NOMO-1 (cell line): ENCODE data around the gene P4HB.
A peak's percentile ranks its signal among the peaks of the same experiment; 100 is the strongest.

Source experiments
- DNase-seq, 2 experiments: peaks; one replicate each; lab custom pipeline; 2025; ENCODE audit not compliant: unreplicated experiment in 2 of 2; lab: John Stamatoyannopoulos, UW

The P4HB gene

DNA sequence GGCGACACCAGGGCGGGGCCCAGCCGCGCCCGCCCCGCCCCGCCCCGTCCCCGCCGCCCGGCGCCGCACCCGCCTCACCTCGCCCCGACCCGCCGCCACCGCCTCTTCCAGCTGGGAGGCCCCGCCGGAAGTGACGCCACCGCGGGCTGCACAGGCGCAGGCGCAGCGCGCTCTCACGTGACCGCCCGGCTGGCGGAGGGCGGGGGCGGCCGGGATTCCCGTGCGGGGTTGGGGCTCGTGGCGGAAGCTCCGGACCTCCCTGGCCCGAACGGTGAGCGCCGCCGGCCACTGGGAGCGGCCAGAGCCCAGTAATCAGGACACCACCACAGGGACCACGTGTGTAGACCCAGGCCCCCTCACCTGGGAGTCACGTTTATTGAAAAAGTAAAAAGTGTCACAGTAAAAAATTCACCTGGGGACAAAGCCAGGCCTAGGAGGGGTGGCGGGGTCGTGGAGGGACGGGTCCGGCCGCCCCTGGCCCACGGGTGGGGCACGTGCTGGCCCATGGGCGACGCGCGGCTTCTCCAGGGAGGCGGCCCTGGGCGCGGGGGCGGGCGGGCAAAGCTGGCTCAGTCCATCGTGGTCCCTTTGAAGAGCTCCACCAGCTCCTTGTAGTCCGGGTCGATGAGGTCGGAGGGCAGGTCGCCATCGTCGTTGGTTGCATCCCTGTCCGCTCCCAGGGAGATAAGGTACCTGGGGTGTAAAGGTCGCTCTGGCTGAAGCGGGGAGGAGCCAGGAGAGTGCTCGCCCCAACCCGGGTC, 27.0 kb downstream of the P4HB start, which contains the start of gene MCRIP1:
TSS of gene MCRIP1 (minus strand) at position 132 of the 761 bp plus-strand sequence. CDS start 8,785 bp downstream, outside the sequence.
- peak; percentile 92 to 96 for DNase-seq

DNA sequence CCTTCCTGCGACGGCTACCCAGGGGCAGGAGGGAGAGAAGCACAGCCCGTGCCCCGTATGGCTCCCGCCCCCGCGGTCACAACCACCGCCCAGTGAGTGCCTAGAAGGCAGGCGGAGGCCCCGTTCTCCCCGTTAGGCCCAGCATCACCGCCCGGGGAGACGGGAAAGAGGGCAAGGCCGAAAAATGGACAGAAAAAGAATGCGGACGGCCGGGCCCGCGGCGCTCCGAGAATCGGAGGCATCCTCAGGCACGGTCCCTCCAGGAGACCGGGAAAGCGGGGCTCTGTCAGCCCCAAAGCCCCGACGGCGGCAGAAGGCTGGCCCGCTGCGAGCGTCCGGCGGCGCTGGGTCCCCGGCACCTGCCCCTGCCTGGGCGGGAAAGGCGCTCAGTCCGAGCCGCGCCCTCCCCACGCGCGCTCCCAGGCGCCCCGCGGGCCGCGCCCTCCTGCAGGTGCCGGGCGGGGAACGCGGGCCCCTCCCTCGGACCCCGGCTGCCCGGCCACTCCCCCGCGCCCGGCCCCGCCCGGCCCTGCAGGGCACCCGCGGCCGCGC, 27.7 kb downstream of the P4HB start:
- DNase-seq, result peak; percentile 57 to 91

DNA sequence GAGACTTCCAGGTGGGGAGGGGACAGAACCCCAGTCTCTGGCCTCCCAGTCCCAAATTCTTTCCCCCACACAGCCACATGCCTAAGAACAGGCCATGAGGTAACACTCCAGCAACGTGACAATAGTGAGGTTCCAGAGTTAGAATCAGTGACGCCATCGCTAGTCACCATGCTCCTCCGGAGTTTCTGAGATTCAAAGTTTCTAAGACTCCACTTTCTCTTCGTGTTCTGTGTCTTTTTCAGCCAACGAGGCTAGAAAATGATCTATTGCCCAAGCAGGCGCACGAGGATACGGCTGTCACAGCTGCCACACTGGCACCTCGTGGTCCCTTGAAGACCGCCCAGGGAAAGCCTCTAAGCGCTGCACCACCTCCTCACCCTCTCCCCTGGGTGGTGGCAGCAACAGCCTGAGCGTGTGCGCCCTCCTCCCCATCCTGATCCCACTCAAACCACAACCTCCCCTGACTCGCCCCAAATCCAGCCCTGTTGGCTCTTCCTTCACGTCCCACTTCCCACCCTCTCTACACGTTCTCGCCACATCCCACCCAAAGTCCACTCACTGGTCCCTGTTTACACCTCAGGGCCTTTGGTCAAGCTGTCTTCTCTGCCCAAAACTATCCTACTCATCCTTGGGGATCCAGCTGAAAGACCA, 28.3 kb downstream of the P4HB start:
- peak; percentile 58 to 70 for DNase-seq

DNA sequence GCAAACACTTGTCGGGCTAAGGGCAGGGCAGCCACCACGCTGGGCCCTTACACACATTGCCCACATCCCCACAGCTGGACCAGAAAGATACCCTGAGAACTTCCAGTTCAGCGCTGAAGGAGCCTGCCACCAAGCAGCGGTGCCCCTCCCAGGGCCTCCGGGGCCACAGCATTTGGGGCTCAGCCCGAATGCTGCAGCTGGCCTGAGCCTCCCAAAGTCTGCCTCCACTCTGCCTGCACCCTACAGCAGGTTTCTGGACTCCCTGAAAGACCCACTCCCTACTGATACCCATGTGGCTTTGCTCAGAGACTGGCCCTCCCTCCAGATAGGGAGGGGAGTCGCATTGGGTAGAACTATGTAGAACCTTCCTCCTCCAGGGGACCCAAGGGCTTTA, 28.8 kb downstream of the P4HB start:
- DNase-seq, result no peak

DNA sequence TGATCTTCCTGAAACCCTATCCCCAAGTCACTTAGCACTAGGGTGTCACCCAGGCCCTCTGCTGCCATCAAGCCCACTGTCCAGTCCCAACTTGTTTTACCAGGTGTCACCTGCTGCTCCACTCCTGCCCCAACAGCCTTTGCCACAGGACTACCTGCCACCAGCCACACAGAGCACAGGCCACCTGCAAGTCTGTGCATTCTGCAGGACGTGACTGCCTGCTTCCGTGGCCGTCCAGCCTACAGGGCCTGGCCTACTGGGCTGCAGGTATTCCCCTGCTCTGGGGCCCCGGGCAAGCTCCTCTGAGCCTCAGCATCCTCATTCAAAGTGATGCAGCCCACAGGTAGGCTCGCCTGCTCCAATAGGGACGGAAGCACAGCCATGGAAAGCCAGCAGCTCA, 30.5 kb downstream of the P4HB start:
- DNase-seq, result no peak

DNA sequence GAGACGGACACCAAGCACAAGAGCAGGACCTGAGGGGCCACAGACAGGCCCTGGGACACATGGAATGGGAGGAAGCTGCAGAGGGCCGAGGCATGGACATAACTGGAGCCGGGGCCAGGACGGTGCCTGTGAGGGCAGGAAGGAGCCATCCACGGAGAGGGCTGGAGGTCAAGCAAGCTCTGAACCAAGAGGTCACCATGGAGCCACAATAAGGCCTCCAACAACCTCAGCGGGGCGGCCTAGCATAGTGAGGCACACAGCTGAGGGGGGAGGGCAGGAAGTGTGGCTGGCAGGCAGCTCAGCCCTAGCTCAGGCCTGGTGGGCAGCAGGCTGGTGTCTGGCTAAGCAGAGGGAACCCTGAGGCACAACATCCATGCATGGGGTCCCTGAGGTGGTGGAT, 31.7 kb downstream of the P4HB start:
- no peak for DNase-seq

DNA sequence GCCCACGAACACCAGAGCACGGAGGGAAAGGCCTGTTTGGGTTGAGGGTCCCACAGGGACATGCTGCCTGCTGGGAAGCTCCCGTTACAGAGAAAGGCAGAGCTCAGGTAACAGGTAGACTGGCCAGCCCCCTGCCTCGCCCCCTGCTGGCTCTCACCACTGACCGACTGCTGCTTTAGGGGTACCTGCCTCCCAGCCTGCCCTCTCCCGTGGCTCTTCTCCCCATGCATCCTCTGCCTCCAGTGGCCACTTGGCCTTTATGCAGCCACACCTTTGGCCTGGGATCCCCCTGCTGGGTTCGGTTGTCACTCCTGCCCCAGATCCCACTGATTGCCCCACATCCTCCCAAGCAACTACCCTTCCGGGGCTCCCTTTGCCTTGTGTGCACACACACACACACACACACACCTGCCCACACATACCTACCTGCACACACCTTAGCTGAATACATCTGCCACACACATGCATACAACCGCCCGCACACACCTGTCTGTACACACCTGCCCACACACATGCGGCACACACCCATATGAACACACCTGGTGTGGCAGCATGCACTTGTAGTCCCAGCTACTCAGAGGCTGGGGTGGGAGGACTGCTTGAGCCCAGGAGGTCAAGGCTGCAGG, 34.4 kb downstream of the P4HB start:
- no peak for DNase-seq

DNA sequence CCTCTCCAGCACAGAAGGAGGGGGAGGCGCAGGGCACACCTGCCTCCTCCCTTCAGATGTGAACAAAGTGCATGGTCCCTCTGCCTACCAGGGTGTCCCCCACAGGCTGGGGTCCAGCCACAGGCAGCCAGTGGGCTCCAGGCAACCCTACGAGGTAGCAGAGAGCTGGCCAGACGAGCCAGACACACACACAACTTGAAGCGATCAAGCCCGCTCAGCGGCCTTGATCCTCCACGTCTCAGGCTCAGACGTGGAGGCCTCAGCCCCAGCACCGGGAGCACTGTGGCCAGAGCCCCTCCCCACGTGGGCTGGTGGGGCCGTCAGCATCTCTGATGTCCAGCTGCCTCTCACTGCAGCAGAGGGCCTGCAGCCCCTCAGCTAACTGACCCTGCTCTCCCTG, 35.7 kb downstream of the P4HB start:
- no peak for DNase-seq

DNA sequence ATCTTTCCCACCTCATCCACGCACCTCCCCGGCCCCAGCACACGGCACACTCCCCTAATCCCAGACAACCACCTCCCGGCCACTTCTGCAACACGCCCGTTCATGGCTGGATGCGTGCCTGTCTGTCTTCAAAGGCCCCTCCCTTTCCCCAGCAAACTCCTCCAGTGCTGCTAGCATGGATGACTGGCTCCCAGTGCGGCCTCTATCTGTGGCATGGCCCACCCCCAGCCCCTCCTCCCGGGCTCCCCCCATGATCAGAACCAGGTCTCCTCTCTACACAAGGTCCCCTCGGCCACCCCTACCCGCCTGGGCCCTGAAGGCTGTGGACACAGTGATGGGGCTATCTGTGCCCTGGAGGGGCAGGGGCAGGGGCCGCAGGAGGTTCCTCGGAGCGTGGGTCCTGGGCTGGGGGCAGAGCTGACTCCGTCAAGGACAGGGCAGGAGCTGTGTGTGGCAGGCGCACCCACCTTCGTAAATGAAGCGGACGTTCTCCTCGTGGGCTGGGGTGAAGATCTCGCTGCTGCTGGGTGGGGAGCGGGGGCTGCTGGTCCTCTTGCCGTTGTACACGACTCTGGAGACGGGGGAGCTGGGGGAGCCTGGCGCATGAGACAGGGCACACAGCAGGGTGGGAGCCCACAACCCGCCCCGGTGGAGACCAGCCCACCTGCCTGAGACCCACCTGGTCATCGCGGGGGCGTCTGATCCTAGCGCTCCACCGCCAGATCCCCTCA, 36.4 kb downstream of the P4HB start:
- no peak for DNase-seq

DNA sequence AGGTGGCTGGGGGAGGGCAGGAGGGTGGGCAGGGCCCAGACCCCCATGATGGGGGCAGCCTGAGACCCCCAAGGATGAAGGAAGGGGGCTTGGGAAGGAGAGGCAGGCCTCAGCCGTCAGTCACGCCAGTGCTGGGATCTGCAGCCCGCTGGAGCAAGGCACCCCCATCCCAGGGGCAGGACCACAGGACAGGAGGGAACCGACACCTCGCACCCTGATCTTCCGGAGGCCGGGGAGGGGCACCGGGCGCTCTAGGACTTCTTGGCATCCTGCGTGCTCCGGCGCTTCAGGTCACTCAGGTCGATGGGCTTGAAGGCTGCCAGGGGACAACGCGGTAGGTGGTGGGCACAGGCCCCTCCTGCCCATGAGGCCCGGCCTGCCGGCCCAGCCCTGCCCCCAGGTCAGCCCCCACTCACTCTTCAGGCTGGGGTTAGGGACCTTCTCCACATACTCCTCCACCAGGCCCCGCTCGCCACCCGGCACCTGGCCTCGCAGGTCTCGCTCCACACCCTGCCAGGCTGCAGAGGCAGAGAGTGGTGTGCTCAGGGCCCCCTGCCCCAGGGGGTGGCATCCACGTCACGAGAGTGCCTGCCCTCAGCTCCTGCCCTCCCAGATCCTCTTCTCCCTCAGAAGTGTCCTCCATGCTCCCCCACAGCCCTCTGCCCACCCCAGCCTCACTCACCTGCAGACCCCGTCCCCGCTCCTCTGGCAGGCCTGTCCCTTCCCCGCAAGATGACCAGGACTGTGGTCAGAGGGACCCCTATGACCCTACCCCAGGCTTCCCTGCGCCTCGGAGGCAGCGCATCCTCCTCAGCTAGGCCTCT, 37.1 kb downstream of the P4HB start:
- no peak for DNase-seq

DNA sequence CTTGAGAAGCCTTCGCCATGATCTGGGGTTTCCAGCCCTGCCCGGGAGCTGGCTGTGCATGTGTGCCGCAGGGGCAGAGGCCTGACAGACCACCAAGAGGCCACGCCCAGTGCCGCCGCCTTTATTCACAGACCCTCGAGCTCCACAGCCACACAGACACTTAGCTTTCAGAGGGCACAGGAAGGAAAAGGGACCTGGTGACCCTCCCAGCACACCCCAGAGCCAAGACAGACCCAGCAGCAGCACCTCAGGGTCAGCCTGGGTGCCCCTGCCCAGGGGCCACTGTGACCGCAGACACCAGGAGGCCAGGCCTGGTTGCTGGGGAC, 38.1 kb downstream of the P4HB start:
- no peak for DNase-seq

DNA sequence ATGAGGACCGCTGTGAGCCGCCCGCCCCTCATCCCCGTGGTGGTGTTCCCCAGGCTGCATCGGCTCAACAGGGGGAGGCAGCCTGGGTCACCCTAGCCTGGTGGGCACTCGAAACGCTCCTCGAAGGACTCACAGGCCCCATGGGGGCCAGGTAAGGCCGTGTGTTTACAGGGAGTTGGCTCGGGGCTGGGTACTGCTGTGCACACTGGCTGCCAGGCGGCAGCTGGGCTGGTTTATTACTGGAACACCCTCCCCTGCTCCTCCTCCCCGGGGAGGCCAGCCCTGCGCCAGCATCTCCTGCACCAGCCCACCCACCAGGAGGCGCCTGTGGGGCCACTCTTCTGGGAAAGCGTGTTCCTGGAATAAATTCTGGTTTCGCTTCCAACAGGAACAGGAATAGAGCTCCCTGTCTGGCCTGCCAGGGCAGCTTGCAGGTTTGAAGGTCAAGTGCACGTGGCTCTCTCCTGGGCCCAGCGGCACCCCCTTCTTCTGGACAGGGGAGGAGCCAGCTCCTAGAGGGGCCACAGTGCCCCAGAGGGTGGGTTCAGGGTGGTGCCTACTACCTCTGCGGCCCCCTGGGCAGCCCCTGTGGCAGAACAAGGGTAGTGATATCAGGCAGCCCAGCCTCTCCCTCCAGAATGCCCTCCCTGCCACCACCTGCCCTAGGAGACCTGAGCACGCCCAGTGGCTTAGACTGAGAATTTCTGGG, 38.6 kb downstream of the P4HB start:
- DNase-seq, result peak; percentile 24 to 32

DNA sequence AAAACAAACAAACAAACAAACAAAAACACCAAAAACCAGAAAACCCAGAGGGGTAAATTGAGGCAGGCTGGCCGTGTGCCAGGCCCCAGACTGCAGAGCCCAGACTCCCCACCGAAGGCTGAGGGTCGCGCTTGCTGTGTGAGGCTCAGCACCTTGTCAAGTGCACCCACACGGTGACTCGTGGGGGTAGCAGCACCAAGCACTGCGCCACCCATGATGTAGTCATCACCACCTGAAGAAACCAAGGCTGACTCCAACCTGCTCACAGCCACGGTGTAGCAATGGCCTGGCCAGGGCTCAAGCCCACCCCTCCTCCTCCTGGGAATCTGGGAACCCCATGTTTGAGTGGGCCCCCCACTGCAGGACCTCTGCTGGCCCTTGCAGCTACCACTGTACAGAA, 39.2 kb downstream of the P4HB start:
- no peak for DNase-seq

DNA sequence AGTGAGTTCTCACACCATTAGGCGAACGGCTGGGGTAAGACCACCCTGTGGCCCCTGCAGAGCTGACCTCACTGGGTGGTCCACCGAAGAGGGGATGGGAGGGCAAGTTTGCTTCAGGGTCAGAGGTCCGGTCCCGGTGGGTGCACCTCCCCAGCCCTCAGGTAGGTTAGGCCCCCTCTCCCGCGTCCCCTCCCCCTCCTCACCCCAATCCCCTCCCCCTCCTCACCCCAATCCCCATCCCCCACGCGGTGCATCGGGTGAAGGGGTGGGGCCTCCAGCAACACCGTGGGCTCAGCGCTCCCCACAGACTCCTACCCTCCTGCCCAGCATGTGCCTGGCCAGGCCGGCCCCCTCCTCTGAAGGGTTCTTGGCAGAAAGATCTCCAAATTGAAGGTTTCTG, 40.6 kb downstream of the P4HB start:
- DNase-seq, result no peak

DNA sequence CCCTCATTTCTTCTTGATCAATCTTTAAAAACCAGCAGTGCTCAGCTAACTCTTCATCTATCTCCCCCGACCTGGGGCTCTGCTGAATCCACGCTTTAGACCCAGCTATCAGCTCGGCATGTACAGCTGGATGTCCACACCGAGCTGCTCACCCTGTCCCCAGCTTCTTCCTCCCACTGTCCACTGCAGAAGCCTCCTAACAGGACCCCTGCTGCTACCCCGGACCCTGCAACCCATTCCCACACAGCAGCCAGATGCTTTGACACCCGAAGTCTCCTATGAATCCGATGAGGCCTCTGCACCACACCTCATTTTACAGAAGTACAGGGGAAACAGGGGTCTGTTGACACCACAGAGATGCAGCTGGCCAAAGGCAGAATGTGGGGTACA, 42.6 kb downstream of the P4HB start:
- DNase-seq, result no peak

DNA sequence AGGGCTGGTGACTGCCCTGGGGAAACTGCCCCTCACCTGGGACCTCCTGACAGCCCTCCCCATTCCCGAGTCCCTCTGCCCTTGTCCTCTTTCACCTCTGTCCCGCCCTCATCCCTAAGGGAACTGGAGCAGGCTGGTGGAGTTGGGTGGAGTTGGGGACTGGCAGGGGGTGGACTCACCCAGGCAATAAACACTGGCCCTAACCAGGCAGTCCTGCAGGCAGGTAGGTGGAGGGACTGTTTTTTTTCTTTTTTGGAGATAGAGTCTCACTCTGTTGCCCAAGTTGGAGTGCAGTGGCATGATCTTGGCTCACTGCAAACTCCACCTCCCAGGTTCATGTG, 44.7 kb downstream of the P4HB start:
- no peak for DNase-seq

DNA sequence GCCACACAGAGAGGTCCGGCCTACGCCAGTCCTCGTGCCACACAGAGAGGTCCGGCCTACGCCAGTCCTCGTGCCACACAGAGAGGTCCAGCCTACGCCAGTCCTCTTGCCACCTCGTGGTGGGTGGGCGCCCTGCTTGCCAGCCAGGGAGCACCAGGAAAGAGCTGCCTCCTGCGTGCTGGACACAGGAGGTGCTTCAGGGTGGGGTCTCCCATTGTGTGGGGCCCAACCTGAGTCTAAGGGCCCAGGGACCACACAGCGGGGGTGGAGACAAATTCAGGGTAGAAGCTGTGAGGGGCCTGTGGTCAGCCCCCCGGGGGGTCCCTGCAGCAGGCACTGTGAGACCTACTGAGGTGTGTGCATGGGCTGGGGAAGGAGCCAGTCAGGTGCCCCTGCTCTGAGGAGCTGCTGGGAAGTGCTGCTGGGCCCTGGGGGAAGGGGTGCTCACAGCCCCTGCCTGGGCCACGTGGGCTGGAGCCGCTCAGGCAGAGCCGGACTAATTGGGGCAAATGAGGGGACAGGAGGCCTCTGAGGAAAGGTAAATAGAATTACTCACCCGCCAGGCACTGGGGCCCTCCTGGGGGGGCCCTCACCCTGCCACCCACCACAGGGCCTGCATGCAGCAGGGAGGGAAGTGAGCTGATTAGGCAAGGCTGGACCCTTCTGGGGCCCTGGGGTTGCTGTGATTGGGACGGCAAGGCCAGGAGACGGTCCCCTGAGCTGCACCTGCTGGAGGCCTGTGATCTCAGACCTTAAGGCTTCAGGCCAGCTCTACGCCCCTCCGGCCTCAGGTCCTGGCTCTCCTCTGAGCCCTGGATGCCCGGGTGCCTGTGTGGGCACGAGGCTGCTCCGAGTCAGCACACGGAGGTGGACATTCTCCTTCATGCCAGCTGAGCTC, 45.3 kb downstream of the P4HB start:
- DNase-seq, result peak; percentile 34 to 64

DNA sequence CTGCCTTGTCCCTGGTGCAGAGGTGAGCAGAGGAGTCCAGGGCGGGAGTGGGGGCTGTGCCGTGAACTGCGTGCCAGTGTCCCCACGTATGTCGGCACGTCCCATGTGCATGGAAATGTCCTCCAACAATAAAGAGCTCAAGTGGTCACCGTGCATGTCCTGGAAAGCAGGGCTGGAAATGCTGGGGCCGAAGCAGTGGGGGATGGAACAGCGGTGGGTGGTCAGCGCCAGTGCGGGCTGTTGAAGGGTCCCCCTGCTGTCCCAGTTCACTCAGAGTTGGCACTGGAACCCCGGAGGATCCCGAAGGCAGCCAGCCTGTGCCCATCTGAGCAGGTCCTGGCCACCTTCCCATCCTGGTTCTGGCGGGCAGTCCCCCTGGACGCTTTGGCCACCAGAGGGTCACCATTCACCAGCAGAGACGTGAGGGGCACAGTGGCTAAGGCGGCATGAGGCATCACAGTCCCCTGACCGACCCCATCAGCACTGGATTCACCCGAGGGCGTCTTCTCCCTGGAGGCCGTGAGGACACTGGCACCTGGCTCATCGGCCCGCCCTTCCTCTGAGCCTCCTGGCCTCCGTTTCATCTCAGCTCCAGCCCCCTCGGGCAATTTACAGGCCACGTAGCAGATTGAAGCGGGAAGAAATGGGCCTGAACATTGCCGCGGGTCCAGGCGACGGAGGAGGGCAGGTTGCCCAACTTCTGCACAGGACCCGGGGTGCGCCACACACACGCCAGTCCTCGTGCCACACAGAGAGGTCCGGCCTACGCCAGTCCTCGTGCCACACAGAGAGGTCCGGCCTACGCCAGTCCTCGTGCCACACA, 46.3 kb downstream of the P4HB start:
- DNase-seq, result no peak
